CD4-positive, alpha-beta T cell (primary cell): ENCODE data around the gene ZNF628. TPM values are rescaled to one million over a fixed set of nuclear protein-coding genes. Genes with fewer than 3 reads are reported as not detected.
A peak's percentile ranks its signal among the peaks of the same experiment; 100 is the strongest.

Experiments used
- ATAC-seq: fragments of 200-7000 bp; cut with Tn5 transposase; one replicate; pipeline ENCODE4 v1.10.0; 2022; ENCODE audit warnings: mild to moderate bottlenecking; ENCODE audit not compliant: poor library complexity
- CTCF ChIA-PET: fragments of 350-600 bp; sonication (Branson Sonifier 250); formaldehyde crosslinking; loops from one replicate; lab custom pipeline; 2021; ENCODE audit warnings: antibody characterized with exemption, inconsistent platforms; lab: Charles Lee
- POLR2A ChIA-PET: fragments of 350-600 bp; sonication (Branson Sonifier 250); formaldehyde crosslinking; loops from one replicate; lab custom pipeline; 2021; ENCODE audit warnings: antibody characterized with exemption, inconsistent platforms; lab: Charles Lee
- DNase-seq, 14 experiments: peaks; one replicate each; pipeline ENCODE4 v3.0.0-alpha.2; 2013 to 2020; ENCODE audit warnings: mixed read lengths in 2 of 14
- H3K27ac ChIP-seq, 2 donors: one replicate each; pipeline versions ENCODE4 v1.5.1 to v1.7.0; 2013; ENCODE audit warnings: low read length in 2 of 2, low read depth in 1 of 2, mild to moderate bottlenecking in 1 of 2
- H3K27me3 ChIP-seq, 2 experiments: 1 replicate in 1 of 2; 2 replicates in 1 of 2; pipeline versions ENCODE4 v1.6.1 to v1.7.0; 2013; ENCODE audit warnings: low read length in 2 of 2, control low read depth in 1 of 2, mild to moderate bottlenecking in 1 of 2, moderate library complexity in 1 of 2; ENCODE audit not compliant: insufficient read depth in 2 of 2, control insufficient read depth in 1 of 2
- H3K36me3 ChIP-seq: one replicate; pipeline ENCODE4 v1.6.1; 2013; ENCODE audit warnings: low read length, control low read depth; ENCODE audit not compliant: insufficient read depth
- H3K4me1 ChIP-seq: one replicate; pipeline ENCODE4 v1.6.1; 2013; ENCODE audit warnings: low read length, control low read depth; ENCODE audit not compliant: insufficient read depth
- H3K4me3 ChIP-seq: one replicate; pipeline ENCODE4 v1.5.1; 2013; ENCODE audit warnings: mild to moderate bottlenecking, low read length, moderate library complexity
- H3K9me3 ChIP-seq, 2 experiments: 1 replicate in 1 of 2; 2 replicates in 1 of 2; pipeline versions ENCODE4 v1.6.1 to v1.7.0; 2013; ENCODE audit warnings: low read length in 2 of 2, mild to moderate bottlenecking in 2 of 2, control low read depth in 1 of 2, moderate library complexity in 1 of 2; ENCODE audit not compliant: control insufficient read depth in 1 of 2, insufficient read depth in 1 of 2
- H3K27ac Mint-ChIP-seq: one replicate; pipeline ENCODE4 v1.8.0; 2020; ENCODE audit warnings: mixed read lengths
- H3K27me3 Mint-ChIP-seq: one replicate; pipeline ENCODE4 v1.8.0; 2021; ENCODE audit warnings: mixed read lengths
- H3K36me3 Mint-ChIP-seq: one replicate; pipeline ENCODE4 v1.8.0; 2021; ENCODE audit warnings: low read depth, mixed read lengths
- H3K4me1 Mint-ChIP-seq: one replicate; pipeline ENCODE4 v1.8.0; 2021; ENCODE audit warnings: low read depth, mixed read lengths
- H3K4me3 Mint-ChIP-seq: one replicate; pipeline ENCODE4 v1.8.0; 2020; ENCODE audit warnings: mild to moderate bottlenecking, mixed read lengths
- H3K9me3 Mint-ChIP-seq: one replicate; pipeline ENCODE4 v1.8.0; 2020; ENCODE audit warnings: mixed read lengths
- CTCF ChIP-seq: fragments of 200-600 bp; IDR thresholded peaks from one replicate; pipeline ENCODE4 v1.8.0; 2022; ENCODE audit warnings: antibody characterized with exemption, mild to moderate bottlenecking
- intact Hi-C, 2 experiments: fragments of 100-400 bp; cut with DNase I in 1 of 2; cut with micrococcal nuclease in 1 of 2; formaldehyde crosslinking; loops; one replicate each; pipeline versions ENCODE4 v1.15.1 to v1.9.0; 2023 to 2025; cut with DNase I, micrococcal nuclease
- total RNA-seq, 174 experiments: library from RNA in 2 of 174; stranded (reverse) in 2 of 174; gene quantifications; one replicate each; pipeline ENCODE4 v1.2.3 and lab custom pipeline; 2021 to 2026

The ZNF628 gene
- total RNA-seq, 2 experiments from 2014 or later: 26.6 to 27.2 TPM

GRCh38 chr19:55452749-55453346 is 23.6 kb upstream of the ZNF628 start:
- H3K9me3 ChIP-seq: peaks cover 0 to 16% of the 10 kb centered on the region in 2 experiments
- H3K27me3 ChIP-seq: peaks cover 26 to 27% of the 10 kb centered on the region in 2 experiments
- H3K4me3 ChIP-seq: no peak overlapping the region
- Mint-ChIP-seq H3K27me3 (peaks cover 33% of the 10 kb centered on the region), H3K4me3 (peak overlapping the region; percentile 36), H3K36me3 (no peaks in the 10 kb centered on the region), H3K27ac (no peak overlapping the region), H3K4me1 (peaks cover 13% of the 10 kb centered on the region), H3K9me3 (no peaks in the 10 kb centered on the region)
- TF ChIP-seq CTCF: no peak
- no peaks in the 10 kb centered on the region for H3K36me3 ChIP-seq
- intact Hi-C loops: no loop called here
- POLR2A ChIA-PET: interaction anchor here (0.7 to 1.4 kb wide), 3 partner anchors 9 to 68 kb away, joined by 3 to 4 read pairs (median 3); partner anchors contain the start of genes ISOC2 and TMEM238
- peak in 8 of 14 experiments; percentile 19 to 78 (median 43) for DNase-seq
- CTCF ChIA-PET: interaction anchor here (0.6 to 1.0 kb wide), 2 partner anchors 51 to 534 kb away, joined by 3 to 4 read pairs; no protein-coding TSS in a partner anchor
- H3K4me1 ChIP-seq: peaks cover 23% of the 10 kb centered on the region
- H3K27ac ChIP-seq: no peak overlapping the region
- peak; percentile 68 for ATAC-seq

- H3K27me3 Mint-ChIP-seq: peaks cover 33% of the 10 kb centered on the region
- no peak for DNase-seq
- peaks cover 23% of the 10 kb centered on the region for H3K4me1 ChIP-seq
- H3K27ac Mint-ChIP-seq: no peak overlapping the region
- H3K36me3 ChIP-seq: no peaks in the 10 kb centered on the region
- peak overlapping the region; percentile 36 for H3K4me3 Mint-ChIP-seq
- no peak overlapping the region for H3K4me3 ChIP-seq
- intact Hi-C loops: loop anchor here (1.0 kb wide), 2 partner anchors 152 to 312 kb away; no protein-coding TSS in a partner anchor
- H3K36me3 Mint-ChIP-seq: no peaks in the 10 kb centered on the region
- no peak for ATAC-seq
- H3K9me3 ChIP-seq: peaks cover 0 to 16% of the 10 kb centered on the region in 2 experiments
- no peak overlapping the region for H3K27ac ChIP-seq
- peaks cover 13% of the 10 kb centered on the region for H3K4me1 Mint-ChIP-seq
- POLR2A ChIA-PET: interaction anchor here (0.6 to 0.7 kb wide), 2 partner anchors 27 to 69 kb away, joined by 3 read pairs; partner anchors contain the start of gene TMEM238
- H3K27me3 ChIP-seq: peaks cover 26 to 27% of the 10 kb centered on the region in 2 experiments
- CTCF ChIA-PET: interaction anchor here (0.6 to 1.0 kb wide), 2 partner anchors 50 to 535 kb away, joined by 3 to 4 read pairs; no protein-coding TSS in a partner anchor
- no peak for TF ChIP-seq CTCF
- H3K9me3 Mint-ChIP-seq: no peaks in the 10 kb centered on the region
Observed at GRCh38 chr19:55453511-55454260, 22.7 kb upstream of the ZNF628 start.

DNA sequence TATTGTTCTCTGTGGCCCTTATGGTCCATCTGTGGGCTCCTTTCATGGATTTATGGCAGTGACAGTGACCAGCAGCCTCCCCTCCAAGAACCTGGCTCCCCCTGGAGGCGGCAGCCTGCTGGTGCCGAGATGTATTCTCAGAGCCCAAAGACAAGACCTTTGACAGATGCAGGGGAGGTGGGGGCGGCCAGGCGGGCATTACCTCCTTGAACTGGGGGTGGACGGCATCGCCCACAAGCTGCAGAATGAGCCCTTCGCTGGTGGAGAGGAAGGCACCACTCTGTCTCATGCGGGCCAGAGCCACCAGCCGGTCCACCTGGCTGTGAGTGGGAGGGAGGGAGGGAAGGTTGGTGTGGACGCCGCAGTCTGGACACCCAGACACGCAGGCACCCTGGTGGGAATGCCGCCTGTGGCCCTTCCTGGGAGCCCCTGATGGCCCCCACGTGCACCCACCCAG is 21.6 kb upstream of the ZNF628 start:
- H3K36me3 ChIP-seq: no peaks in the 10 kb centered on the region
- intact Hi-C loops: loop anchor here (1.0 kb wide), 2 partner anchors 154 to 314 kb away; no protein-coding TSS in a partner anchor
- no peaks in the 10 kb centered on the region for H3K36me3 Mint-ChIP-seq
- H3K4me3 Mint-ChIP-seq: peak overlapping the region; percentile 77
- peaks cover 17 to 20% of the 10 kb centered on the region in 2 experiments for H3K27me3 ChIP-seq
- H3K27ac ChIP-seq: no peak overlapping the region
- H3K27me3 Mint-ChIP-seq: peaks cover 33% of the 10 kb centered on the region
- ChIA-PET POLR2A (no interaction called here), CTCF (no interaction called here)
- peaks cover 23% of the 10 kb centered on the region for H3K4me1 ChIP-seq
- peak; percentile 41 for ATAC-seq
- H3K9me3 ChIP-seq: peaks cover 0 to 7% of the 10 kb centered on the region in 2 experiments
- no peak overlapping the region for H3K4me3 ChIP-seq
- TF ChIP-seq CTCF: peak; percentile 54
- DNase-seq: peak in 13 of 14 experiments; percentile 23 to 73 (median 46)
- H3K27ac Mint-ChIP-seq: no peak overlapping the region
- peaks cover 13% of the 10 kb centered on the region for H3K4me1 Mint-ChIP-seq
- no peaks in the 10 kb centered on the region for H3K9me3 Mint-ChIP-seq
